Hepatocyte (in vitro differentiated cells): ENCODE measurements around the gene MYO1H. TPM values are rescaled to one million over a fixed set of nuclear protein-coding genes. Genes with fewer than 3 reads are reported as not detected.

Experiments used
- DNase-seq: peaks from one replicate; pipeline ENCODE4 v3.0.0-alpha.2; 2016; ENCODE audit warnings: low spot score
- H2AFZ ChIP-seq: fragments of 200-600 bp; sonication (generic); 2 replicates; pipeline ENCODE4 v1.6.0; 2016; ENCODE audit warnings: antibody characterized with exemption, mild to moderate bottlenecking
- H3K27ac ChIP-seq: fragments of 200-600 bp; sonication (generic); 2 replicates; pipeline ENCODE4 v1.5.1; 2016; ENCODE audit warnings: mild to moderate bottlenecking
- H3K27me3 ChIP-seq: fragments of 200-600 bp; sonication (generic); 2 replicates; pipeline ENCODE4 v1.6.1; 2016
- H3K36me3 ChIP-seq: fragments of 200-600 bp; sonication (generic); replicated peaks from 2 replicates; pipeline ENCODE4 v1.5.1; 2016; ENCODE audit warnings: low read depth; ENCODE audit not compliant: insufficient read depth
- H3K4me1 ChIP-seq: fragments of 200-600 bp; sonication (generic); 2 replicates; pipeline ENCODE4 v1.5.1; 2016; ENCODE audit warnings: mild to moderate bottlenecking, moderate library complexity; ENCODE audit not compliant: insufficient read depth
- H3K4me2 ChIP-seq: fragments of 200-600 bp; sonication (generic); 2 replicates; pipeline ENCODE4 v1.6.0; 2016
- H3K4me3 ChIP-seq: fragments of 200-600 bp; sonication (generic); 2 replicates; pipeline ENCODE4 v1.5.1; 2016; ENCODE audit warnings: mild to moderate bottlenecking
- H3K79me2 ChIP-seq: fragments of 200-600 bp; sonication (generic); 2 replicates; pipeline ENCODE4 v1.6.0; 2017; ENCODE audit warnings: mild to moderate bottlenecking
- H3K9me2 ChIP-seq: fragments of 200-600 bp; sonication (generic); replicated peaks from 2 replicates; pipeline ENCODE4 v1.6.0; 2017; ENCODE audit warnings: mild to moderate bottlenecking; ENCODE audit not compliant: insufficient read depth
- H3K9me3 ChIP-seq: fragments of 200-600 bp; sonication (generic); 2 replicates; pipeline ENCODE4 v1.5.1; 2016; ENCODE audit warnings: low read depth, mild to moderate bottlenecking
- H4K20me1 ChIP-seq: fragments of 200-600 bp; sonication (generic); 2 replicates; pipeline ENCODE4 v1.6.0; 2016; ENCODE audit warnings: mild to moderate bottlenecking; ENCODE audit not compliant: insufficient read depth, poor library complexity, severe bottlenecking
- EZH2 ChIP-seq: fragments of 200-600 bp; sonication (generic); IDR thresholded peaks from 2 replicates; pipeline ENCODE4 v1.6.1; 2016; ENCODE audit warnings: antibody characterized with exemption, mild to moderate bottlenecking, borderline replicate concordance
- EZH2phosphoT487 ChIP-seq: fragments of 200-600 bp; sonication (generic); IDR thresholded peaks from one replicate; pipeline ENCODE4 v1.6.1; 2018; ENCODE audit warnings: antibody characterized with exemption, mild to moderate bottlenecking, low read depth, moderate library complexity; ENCODE audit not compliant: unreplicated experiment, severe bottlenecking
- WGBS: methylation state at CpG from one replicate; pipeline ENCODE4 v1.1.6; 2016; ENCODE audit warnings: low lambda C conversion rate; ENCODE audit errors: missing lambda C conversion rate; 5-methylcytosine and 5-hydroxymethylcytosine counted together
- polyA plus RNA-seq: library from polyadenylated mRNA; unstranded; fragments of >200 nt; fragmentation: Nextera tagmentation; extraction: Ambion mirVana; gene quantifications from 2 replicates; pipeline ENCODE4 v1.2.1, GENCODE V29; 2016
- total RNA-seq: library from RNA; depleted of rRNA; stranded (reverse); fragments of >200 nt; gene quantifications from 2 replicates; pipeline ENCODE4 v1.2.3, GENCODE V29; 2014
- TF ChIP-seq, protein P1 (sequence below): fragments of 200-600 bp; sonication (generic); IDR thresholded peaks from 2 replicates; pipeline ENCODE4 v1.5.1; 2016; ENCODE audit warnings: antibody characterized with exemption, mild to moderate bottlenecking; ENCODE audit not compliant: poor library complexity

MYO1H gene
- total and polyA plus RNA-seq, 2 experiments from 2014 or later: not detected

DNA sequence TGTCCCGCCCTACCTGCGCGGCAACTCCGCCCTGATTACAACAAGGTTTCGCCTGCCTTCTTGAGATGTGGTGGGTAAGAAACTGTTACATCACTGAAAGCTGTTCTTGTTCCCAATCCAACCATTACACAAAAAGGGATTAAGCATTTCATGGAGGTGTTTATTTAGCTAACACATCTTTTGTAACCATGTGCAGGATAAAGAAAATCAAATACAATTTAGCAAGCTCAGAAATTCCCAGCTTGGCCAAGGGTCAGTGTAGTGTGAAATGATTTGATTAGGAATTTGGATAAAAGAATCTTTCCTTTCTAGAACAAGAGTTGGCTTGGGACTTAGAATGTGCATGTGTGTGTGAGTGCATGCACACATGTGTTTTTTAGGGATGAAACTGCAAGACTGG lies 44.9 kb upstream of the MYO1H start:
- no peak for DNase-seq
- H3K4me2 ChIP-seq: no peak overlapping the region
- H3K27me3 ChIP-seq: peaks cover 34% of the 10 kb centered on the region
- no peak overlapping the region for H2AFZ ChIP-seq
- H3K4me1 ChIP-seq: no peaks in the 10 kb centered on the region
- no peak overlapping the region for H3K27ac ChIP-seq
- 65% methylated on average over 5 of the region's 5 CpGs for WGBS
- H3K79me2 ChIP-seq: no peaks in the 10 kb centered on the region
- H3K9me3 ChIP-seq: no peaks in the 10 kb centered on the region
- TF ChIP-seq EZH2phosphoT487 (no peak), EZH2 (no peak)
- TF ChIP-seq, protein P1, sequence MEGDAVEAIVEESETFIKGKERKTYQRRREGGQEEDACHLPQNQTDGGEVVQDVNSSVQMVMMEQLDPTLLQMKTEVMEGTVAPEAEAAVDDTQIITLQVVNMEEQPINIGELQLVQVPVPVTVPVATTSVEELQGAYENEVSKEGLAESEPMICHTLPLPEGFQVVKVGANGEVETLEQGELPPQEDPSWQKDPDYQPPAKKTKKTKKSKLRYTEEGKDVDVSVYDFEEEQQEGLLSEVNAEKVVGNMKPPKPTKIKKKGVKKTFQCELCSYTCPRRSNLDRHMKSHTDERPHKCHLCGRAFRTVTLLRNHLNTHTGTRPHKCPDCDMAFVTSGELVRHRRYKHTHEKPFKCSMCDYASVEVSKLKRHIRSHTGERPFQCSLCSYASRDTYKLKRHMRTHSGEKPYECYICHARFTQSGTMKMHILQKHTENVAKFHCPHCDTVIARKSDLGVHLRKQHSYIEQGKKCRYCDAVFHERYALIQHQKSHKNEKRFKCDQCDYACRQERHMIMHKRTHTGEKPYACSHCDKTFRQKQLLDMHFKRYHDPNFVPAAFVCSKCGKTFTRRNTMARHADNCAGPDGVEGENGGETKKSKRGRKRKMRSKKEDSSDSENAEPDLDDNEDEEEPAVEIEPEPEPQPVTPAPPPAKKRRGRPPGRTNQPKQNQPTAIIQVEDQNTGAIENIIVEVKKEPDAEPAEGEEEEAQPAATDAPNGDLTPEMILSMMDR: no peak
- no peaks in the 10 kb centered on the region for H3K36me3 ChIP-seq
- H3K9me2 ChIP-seq: no peaks in the 10 kb centered on the region
- no peak overlapping the region for H3K4me3 ChIP-seq
- no peaks in the 10 kb centered on the region for H4K20me1 ChIP-seq

DNA sequence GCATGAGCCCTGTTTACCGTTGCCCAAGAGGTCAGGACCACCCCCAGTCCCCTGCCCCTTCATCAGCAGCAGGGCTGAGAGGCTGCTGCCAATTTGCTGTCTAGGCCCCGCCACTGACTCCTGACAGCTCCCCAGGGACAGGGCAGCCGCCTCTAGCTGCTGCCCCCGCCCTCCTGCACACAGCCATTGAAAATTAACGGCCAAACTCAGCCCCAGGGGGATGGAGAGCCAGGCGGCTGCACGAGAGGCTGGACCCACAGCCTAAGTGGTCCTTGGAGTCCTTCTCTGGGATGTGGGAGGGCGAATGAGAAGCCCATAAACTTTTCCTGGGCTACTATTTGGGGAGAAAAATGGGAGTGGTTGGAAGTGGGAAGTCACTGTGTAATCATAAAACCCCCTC lies 43.2 kb upstream of the MYO1H start:
- Histone ChIP-seq H3K27ac (no peak overlapping the region), H3K4me2 (no peak overlapping the region), H3K4me1 (peaks cover 9% of the 10 kb centered on the region), H3K27me3 (peaks cover 51% of the 10 kb centered on the region), H3K9me2 (no peaks in the 10 kb centered on the region), H3K4me3 (no peak overlapping the region), H3K36me3 (no peaks in the 10 kb centered on the region), H2AFZ (no peak overlapping the region), H4K20me1 (no peaks in the 10 kb centered on the region), H3K9me3 (no peaks in the 10 kb centered on the region), H3K79me2 (no peaks in the 10 kb centered on the region)
- WGBS: 40% methylated on average over 8 of the region's 8 CpGs
- TF ChIP-seq EZH2: no peak
- TF ChIP-seq EZH2phosphoT487: no peak
- TF ChIP-seq, protein P1: no peak
- no peak for DNase-seq

DNA sequence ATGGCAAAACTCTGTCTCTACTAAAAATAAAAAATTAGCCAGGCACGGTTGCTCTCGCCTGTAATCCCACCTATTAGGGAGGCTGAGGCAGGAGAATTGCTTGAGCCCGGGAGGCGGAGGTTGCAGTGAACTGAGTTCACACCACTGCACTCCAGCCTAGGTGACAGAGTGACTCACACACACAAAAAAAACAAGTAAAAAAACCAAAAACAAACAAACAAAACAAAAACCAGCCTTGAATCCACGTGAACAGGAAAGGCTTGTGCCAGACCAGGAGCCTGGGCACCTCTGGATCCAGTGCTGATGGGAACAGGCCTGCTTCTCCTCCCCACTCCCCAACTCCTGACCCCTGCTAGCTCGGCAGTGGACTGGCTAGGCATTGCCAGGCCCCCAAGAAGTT lies 42.2 kb upstream of the MYO1H start:
- 73% methylated on average over 6 of the region's 6 CpGs for WGBS
- Histone ChIP-seq H3K27me3 (peaks cover 57% of the 10 kb centered on the region), H3K4me2 (no peak overlapping the region), H3K79me2 (no peaks in the 10 kb centered on the region), H3K36me3 (no peaks in the 10 kb centered on the region), H3K9me2 (no peaks in the 10 kb centered on the region), H2AFZ (no peak overlapping the region), H3K27ac (no peak overlapping the region), H3K4me1 (peaks cover 9% of the 10 kb centered on the region), H4K20me1 (no peaks in the 10 kb centered on the region), H3K4me3 (no peak overlapping the region), H3K9me3 (no peaks in the 10 kb centered on the region)
- TF ChIP-seq EZH2phosphoT487 (no peak), EZH2 (no peak)
- TF ChIP-seq, protein P1: no peak
- DNase-seq: no peak

DNA sequence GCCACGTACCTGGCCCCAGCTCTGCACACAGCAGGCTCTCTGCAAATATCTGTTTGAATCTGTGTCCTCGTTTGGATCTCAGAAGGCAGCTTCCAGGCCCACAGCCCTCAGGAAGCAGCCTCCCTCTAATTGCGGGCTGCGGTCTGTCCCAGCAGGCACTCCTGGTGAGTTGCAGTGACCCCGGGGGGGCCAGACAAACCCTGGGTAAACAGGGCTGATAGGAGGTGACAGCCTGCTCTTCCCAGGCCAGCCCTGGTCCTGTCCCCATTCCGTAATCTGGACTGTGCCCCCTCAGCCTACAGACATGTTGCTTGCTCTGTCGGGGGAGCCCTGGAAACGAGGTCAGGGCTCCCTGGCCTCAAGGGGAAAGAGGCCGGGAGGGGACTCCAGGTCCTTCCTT lies 40.6 kb upstream of the MYO1H start:
- peak; percentile 20 for DNase-seq
- Histone ChIP-seq H2AFZ (no peak overlapping the region), H3K4me1 (peaks cover 9% of the 10 kb centered on the region), H3K9me2 (no peaks in the 10 kb centered on the region), H4K20me1 (no peaks in the 10 kb centered on the region), H3K4me2 (no peak overlapping the region), H3K9me3 (no peaks in the 10 kb centered on the region), H3K27me3 (peaks cover 69% of the 10 kb centered on the region), H3K4me3 (no peak overlapping the region), H3K36me3 (no peaks in the 10 kb centered on the region), H3K27ac (no peak overlapping the region), H3K79me2 (no peaks in the 10 kb centered on the region)
- TF ChIP-seq, protein P1: no peak
- TF ChIP-seq EZH2 (no peak), EZH2phosphoT487 (no peak)
- 40% methylated on average over 9 of the region's 9 CpGs for WGBS
